GM15510 (cell line): ENCODE results near the gene HIPK2.

ENCODE experiments used
- POLR2A ChIP-seq: IDR thresholded peaks from 3 replicates; pipeline ENCODE4 v1.6.1; 2011; ENCODE audit warnings: borderline replicate concordance; ENCODE audit not compliant: insufficient read length; ENCODE audit errors: extremely low read depth

The HIPK2 gene

GRCh38 chr7:139747662-139748372 is 30.0 kb downstream of the HIPK2 start:
- no peak for TF ChIP-seq POLR2A

DNA sequence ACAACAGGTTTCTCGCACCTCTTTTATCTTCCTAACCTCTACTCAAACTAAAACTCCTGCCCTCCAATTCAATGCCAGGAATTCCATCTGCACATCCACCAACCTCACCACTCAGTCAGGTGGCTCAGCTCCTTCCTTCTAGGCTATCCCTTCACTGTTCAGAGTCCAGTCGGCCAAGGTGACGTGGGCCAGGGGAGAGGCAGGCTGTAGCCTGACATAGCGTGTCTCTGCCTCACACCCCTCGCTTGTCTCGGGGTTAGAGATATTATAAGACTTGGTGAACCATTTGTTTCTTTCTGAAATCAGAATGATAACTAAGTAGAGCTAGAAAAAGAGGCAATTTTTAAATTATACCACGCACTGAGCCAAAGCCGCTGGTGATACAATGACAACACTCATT is 31.1 kb downstream of the HIPK2 start:
- no peak for TF ChIP-seq POLR2A

DNA sequence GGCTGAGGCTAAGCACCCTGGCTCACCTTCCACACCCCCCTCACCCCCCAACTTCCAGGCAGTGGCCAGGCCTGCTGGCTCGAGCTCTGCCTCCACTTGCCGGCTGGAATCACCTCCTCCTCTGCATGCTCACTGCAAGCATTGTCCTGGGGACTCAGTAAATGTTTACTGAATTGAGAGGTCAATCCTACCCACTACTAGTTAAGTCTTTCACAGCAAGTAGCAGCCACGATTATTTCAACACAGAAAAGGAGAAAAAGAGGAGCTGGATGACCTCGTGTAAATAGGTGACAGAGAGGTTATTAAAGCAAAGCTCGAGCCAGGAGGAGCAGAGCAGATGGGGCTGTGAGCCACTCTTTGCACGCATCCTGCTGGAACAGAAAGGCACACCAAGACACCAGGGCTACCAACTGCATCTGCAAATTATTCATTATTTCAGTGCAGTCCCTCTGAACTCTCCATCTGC is 32.1 kb downstream of the HIPK2 start:
- no peak for TF ChIP-seq POLR2A

GRCh38 chr7:139744768-139745677 is 32.8 kb downstream of the HIPK2 start:
- TF ChIP-seq POLR2A, result no peak

- TF ChIP-seq POLR2A, result no peak
These were observed 33.6 kb downstream of the HIPK2 start for GRCh38 chr7:139743967-139744767.

DNA sequence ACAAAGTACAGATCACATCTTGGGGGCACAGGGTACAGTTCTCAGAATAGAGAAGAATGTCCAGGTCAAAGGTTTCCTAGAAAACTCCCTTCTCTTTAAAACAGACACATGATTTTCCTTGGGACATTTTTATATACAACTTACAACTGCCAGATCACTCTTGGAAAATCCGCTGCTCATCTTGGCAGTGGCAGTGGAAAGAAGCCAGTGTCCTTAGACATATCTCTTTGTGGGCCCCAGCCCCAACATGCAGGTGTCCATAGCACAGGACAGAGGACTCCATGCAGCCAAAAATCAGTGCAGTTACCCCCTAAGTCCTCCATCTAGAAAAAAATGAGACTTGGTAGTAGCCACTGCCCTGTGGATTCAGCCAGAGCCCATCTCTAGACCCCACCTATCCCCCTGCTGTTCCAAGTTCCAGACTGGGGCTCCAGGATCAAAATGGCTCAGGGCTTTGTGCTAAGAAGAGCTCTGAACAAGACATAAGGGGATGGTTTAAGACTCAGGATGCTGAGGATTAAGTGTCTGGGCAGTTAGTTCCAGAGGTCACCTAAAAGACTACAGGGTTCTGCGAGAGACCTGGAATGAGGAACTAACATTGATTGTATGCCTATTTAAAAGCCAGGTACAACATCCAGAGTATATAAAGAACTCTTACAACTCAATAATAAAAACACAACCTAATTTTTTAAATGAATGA is 34.4 kb downstream of the HIPK2 start:
- no peak for TF ChIP-seq POLR2A

- no peak for TF ChIP-seq POLR2A
These were observed 35.9 kb downstream of the HIPK2 start for GRCh38 chr7:139741789-139742344.

- no peak for TF ChIP-seq POLR2A
These were observed 36.6 kb downstream of the HIPK2 start for GRCh38 chr7:139741239-139741638.

DNA sequence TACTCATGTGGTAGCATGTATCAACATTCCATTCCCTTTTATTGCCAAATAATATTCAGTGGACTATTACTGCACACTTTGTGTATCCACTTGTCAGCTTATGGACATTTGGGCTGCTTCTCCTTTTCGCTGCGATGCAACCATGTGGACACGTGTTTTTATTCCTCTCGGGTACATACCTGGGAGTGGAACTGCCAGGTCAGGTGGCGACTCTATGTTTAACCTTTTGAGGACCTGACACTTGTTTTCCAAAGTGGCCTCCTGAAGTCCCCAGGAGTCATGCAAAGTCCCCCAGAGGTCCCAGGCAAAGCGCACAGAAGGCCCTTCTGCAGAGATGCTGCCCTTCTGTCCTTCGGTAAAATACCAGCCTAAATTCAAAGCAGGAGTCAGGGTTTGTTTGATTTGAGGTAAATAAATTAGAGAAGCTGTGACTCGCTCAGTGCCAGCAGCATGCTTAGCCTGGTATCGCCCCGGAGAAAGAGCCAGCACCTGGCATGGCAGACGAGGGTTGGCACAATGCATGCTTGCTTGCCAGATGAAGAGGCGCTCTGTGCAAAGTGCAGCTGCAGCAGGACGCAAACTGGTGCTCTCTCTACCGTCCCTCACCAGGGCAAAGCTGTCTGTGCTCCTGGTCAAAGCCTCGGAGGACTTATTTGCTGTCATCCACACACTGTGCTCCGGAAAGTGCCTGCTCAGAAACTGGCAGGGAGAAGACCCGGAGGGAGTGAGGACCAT is 37.8 kb downstream of the HIPK2 start:
- no peak for TF ChIP-seq POLR2A

- no peak for TF ChIP-seq POLR2A
These were observed 39.0 kb downstream of the HIPK2 start for GRCh38 chr7:139738772-139739171.

DNA sequence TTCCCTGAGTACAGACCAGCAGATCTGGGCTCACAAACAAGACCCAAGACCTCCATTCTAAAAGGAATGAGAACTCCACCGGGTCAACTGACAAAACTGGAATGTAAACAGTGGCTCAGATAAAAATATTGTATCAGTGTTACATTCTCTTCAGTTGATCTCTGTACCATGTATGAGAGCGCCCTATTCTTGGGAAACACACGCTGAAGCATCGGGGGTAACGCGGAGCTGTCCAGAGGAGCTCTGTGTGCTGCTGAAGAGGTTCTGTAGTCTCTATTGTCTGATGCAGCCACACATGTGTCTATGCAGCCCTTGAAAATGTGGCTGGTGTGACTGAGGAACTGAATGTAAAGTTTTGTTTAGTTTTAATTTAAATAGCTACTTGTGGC is 39.7 kb downstream of the HIPK2 start:
- no peak for TF ChIP-seq POLR2A

DNA sequence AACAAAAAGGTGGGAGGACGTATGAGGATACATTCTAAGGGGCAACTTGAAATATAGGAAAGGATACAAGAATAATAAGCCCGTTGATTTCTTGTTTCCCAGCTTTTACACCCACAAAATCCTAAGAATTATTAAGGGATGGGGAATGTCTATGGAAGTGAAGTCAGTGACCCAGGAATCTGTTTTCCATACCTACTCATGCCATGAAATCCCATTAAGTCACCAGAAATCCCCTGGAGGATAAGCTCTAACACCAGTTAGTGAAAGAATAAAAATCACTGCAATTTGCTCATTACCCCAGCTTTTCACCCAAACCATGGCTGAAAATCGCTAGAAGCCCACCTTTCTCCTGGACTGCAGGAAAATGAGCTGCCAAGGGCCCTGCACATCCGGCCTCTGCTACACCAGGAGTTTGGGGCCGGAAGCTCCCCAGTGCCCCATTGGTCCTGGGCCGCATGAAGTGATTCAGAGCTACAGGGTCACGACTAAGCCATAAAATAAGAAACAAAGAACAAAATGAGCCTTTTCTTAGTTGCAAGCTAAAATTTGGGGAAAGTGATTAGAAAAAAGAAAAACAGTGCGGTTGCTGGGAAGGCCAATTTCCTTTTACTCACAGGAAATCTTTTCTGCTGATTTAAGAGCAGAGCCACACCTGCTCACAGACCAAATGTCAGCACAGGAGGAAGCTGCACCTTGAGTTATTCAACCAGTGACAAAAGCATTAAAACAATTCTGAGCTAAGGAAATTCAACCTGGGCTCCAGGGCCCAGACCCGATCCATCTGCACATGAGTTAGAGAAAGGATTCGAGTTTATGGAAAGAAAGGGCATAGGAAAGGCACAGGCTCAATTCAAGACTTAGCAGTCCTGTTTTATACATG is 40.3 kb downstream of the HIPK2 start:
- TF ChIP-seq POLR2A, result no peak
